GDM1 (cell line): ENCODE data around the gene IL1F10.

Experiments
- DNase-seq: peaks from one replicate; lab custom pipeline; 2025; lab: John Stamatoyannopoulos, UW

IL1F10 gene

DNA sequence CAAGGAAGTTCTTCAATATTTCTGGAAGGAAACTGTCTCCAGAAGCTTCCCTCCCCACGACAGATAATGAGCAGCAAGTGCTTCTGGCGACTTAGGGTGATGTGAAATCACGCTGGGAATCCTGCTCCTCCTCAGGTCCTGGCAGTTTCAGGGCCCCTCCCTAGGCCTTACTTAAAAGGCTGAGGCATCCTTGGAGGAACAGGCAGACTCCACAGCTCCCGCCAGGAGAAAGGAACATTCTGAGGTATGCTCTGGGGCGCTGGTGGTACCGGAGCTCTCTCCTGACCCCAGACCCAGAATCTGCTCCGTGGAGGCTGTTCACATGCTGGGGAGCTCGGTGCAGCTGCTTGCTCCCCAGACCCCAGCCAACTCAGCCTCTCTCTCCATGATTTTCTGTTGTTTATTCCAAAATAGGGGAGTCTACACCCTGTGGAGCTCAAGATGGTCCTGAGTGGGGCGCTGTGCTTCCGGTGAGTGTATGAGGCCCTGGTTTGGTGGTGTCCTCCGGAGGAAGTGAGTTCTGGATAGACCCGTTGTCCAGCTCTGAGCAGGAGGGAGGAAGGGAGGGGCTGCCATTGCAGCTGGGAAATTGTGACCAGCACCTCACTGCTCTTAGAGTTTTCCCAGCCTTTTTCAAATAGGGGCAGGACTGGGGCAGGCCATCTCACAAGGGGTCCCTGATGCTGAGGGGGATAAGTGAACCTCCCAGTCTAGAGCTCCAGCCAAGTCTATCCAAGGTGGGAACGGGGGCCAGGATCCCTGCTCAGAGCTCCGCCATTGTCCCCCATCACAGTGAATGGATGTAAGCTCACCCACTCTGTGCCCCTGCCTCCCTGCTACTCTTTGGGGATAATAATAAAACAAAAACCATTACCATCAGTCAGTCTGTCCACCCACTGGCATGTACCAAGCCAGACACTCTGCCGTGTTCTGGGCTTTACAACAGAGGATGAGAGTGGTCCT lies 8.5 kb upstream of the IL1F10 start, which contains the start of gene IL36RN:
IL36RN (plus strand) TSS at position 201 of the 963 bp plus-strand sequence; CDS start at position 442, 241 bp downstream.
- DNase-seq = no peak

DNA sequence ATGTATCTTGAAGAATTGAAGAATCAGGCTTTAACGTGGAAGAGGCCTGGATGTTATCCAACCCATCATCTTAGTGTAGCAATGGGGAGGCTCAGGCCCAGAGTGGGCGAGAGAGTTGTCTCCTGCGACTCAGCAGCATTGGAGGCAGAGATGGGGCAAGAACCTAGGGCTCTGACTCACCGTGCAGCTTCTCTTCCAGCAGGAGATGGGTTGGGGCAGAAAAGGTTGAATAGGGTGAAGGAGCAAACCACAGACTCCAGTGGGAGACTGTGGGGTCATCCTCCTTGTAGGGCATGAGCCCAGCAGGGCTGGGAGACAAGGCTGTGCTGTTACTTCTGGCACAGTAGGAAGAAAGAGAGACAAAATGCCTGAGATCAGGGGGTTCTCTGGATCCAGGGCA lies 7.4 kb upstream of the IL1F10 start:
- no peak for DNase-seq

DNA sequence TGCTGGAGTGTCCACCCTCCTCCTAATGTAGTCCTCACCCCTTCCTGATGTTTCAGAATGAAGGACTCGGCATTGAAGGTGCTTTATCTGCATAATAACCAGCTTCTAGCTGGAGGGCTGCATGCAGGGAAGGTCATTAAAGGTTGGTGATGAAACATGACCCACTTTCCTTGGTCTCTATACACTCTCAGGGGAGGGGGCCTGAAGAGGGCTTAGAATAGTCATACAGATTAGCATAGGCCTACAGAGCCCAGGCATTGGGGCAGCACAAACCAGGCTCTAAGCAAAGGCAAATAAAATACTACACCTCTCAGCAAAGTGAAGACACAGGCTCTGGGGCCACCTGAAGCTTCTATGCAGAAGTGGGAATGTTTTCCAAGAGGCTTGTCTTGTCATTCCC lies 7.0 kb upstream of the IL1F10 start:
- DNase-seq = no peak

DNA sequence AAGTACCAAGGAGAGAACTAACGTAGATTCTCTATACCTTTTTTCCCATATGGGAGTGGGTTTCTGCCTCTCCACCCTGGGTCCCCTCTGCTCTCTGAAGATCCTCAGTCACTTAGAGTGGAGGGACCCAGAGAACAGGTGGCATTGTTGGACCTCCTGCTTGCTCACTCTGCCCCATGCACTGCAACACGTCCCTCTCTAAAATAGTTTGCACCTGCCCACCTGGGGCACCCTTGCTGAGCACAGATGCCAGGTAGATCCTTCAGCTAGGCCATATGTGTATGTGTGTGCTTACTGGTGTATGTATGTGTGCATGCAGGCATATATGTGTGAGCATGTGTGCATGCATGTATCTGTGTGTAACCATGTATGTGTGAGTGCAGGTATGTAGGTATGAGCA lies 6.5 kb upstream of the IL1F10 start:
- no peak for DNase-seq

DNA sequence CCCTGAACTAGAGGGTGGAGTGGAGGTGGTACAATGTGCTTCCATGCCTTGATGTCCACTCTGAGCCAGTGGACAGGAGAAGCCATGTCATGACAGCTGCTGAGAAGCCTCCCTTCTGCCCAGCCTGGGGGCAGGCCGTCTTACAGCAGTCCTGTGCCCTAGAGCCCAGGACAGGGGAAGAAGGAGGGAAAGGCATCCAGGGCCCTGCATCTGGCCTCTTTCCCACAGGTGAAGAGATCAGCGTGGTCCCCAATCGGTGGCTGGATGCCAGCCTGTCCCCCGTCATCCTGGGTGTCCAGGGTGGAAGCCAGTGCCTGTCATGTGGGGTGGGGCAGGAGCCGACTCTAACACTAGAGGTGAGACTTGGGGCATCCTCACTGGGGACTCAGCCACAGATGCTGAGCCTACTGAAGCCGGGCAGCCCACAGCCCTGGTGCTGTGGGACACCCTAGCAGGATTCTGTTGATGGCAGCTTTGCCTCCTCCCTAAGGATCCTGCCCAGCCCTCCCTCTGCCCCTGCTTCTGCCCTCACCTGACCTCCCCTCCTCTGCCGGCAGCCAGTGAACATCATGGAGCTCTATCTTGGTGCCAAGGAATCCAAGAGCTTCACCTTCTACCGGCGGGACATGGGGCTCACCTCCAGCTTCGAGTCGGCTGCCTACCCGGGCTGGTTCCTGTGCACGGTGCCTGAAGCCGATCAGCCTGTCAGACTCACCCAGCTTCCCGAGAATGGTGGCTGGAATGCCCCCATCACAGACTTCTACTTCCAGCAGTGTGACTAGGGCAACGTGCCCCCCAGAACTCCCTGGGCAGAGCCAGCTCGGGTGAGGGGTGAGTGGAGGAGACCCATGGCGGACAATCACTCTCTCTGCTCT lies 5.6 kb upstream of the IL1F10 start:
- DNase-seq = no peak

- no peak for DNase-seq
Measured at GRCh38 chr2:113064281-113064680, 3.5 kb upstream of the IL1F10 start.

- no peak for DNase-seq
Measured at GRCh38 chr2:113064898-113065297, 2.9 kb upstream of the IL1F10 start.

DNA sequence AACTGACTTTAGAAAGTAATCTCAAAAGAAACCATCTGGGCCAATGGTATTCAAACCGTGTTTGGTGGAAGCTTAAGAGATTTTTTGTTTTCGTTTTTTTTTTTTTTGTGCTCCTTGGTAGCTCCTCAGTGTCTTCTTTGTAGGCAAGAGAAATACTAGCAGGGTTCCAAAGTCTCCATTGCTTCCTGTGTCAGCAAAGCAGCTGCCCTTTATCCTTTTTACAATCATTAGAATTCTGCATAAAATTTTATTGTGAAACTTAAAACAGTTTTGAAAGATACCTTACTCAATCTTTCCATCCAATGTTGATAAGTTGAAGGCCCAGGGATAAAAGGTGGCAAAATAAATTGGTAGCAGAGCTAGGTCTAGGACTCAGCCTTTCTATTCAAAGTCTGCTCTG lies 479 bp downstream of the IL1F10 start:
- DNase-seq = no peak

DNA sequence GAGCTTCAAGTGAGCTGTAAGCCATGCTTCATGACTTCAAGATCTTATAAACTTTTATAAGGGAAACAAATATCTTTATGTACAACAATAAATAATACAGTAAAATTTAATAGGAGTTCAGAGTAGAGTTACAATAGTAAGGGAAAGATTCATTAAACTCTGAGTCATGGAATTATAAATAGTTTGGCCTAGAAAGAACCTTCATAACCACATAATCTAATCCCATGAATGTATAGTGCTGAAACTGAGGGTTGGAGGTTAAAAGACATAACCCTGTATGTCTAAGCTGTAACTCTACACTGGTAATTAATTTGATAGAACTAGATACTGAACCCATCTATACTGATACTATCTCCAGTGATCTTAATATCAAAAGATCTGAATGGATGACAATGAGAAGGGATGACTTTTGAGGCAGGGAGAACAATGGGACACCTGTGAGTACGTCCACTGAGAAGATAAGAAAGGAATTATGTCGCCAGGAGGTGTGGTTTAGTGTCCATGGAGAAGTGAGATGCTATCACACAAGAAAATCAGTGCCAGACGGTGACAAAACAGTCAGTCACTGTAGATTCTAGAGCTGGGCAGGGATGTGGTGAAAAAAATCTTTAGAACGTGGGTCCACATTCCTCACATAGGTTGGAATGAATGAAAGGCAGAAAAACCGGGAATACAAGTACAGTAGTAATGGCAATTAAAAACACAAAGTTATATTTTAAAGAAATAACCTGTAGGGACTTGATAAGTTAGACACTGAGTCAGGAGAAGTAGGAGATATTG lies 1.1 kb downstream of the IL1F10 start:
- no peak for DNase-seq

GRCh38 chr2:113069676-113070605 lies 2.2 kb downstream of the IL1F10 start:
- no peak for DNase-seq

DNA sequence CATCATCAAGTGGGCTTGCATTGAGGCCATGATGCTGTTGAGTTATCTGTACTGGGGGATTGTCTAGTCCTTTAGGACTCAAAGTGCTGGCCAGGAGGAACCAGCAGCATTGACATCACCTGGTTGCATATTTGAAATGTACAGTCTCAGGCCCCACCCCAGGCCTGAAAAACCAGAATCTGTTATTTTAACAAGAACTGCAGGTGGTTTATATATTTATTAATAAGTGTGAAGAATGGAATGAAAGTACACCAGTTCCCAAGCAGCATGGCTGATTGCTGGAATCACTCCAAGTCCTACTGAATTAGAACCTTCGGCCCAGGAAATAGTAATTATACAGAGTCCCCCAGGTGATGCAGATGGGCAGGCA lies 2.8 kb downstream of the IL1F10 start:
- DNase-seq = no peak

- DNase-seq = no peak
Measured at GRCh38 chr2:113072584-113072983, 4.8 kb downstream of the IL1F10 start.

- no peak for DNase-seq
Measured at GRCh38 chr2:113073325-113073834, 5.6 kb downstream of the IL1F10 start.

GRCh38 chr2:113075030-113075429 lies 7.3 kb downstream of the IL1F10 start:
- no peak for DNase-seq

DNA sequence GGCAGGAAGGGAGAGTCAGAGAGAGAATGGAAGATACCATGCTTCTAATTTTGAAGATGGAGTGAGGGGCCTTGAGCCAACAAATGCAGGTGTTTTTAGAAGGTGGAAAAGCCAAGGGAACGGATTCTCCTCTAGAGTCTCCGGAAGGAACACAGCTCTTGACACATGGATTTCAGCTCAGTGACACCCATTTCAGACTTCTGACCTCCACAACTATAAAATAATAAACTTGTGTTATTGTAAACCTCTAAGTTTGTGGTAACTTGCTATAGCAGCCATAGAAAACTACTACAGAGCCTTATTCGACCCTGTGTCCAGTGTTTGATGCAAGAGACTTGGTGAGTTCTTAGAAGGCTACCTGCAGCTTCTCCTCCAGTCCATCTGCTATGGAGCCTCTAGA lies 7.8 kb downstream of the IL1F10 start:
- no peak for DNase-seq

- no peak for DNase-seq
Measured at GRCh38 chr2:113076954-113077669, 9.3 kb downstream of the IL1F10 start.

- DNase-seq = no peak
Measured at GRCh38 chr2:113077921-113078320, 10.2 kb downstream of the IL1F10 start.

GRCh38 chr2:113078350-113078839 lies 10.6 kb downstream of the IL1F10 start:
- DNase-seq = no peak

- DNase-seq = no peak
Measured at GRCh38 chr2:113079131-113079530, 11.4 kb downstream of the IL1F10 start.

DNA sequence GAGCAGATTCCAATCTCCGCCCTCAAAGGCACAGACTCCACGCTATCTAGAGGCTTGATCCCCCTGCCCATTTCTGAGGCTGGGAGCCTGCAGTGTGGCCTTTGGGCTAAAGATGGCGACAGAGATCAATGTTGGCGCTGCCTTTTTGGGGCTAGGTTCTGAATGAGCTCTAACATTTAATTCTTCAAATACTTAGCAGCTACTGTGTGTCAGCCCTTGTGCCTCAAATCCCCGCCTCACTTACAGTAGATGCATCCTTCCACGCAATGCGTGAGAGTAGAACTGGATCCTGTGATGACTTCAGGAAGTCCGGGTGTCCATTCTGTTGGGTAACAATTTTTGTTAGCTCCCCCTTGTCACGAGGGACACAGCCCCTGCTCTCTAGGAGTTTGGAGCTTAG lies 12.4 kb downstream of the IL1F10 start:
- no peak for DNase-seq
